Left lobe of liver (tissue), 2 donors: Measurements from ENCODE around the gene GCFC2. TPM values are rescaled to one million over a fixed set of nuclear protein-coding genes. Genes with fewer than 3 reads are reported as not detected.
A peak's percentile ranks its signal among the peaks of the same experiment; 100 is the strongest.

Source experiments
- ATAC-seq: fragments of 200-7000 bp; cut with Tn5 transposase; one replicate; pipeline ENCODE4 v1.9.1; 2020; ENCODE audit warnings: mild to moderate bottlenecking, moderate library complexity
- DNase-seq: peaks from one replicate; pipeline ENCODE4 v3.0.0-alpha.2; 2020; ENCODE audit warnings: low spot score
- total RNA-seq: library from RNA; stranded (reverse); gene quantifications from one replicate; pipeline ENCODE4 v1.2.1, GENCODE V29; 2021
- donor health status: DM: no; HTN: no; CAD: no; lungs with moderate emphysema.
- donor health status: DM: no; HTN: yes; CAD: no.

Gene GCFC2
- total RNA-seq, 1 donor from 2014 or later, result 17.8 TPM

- DNase-seq, result no peak
- no peak for ATAC-seq
Measured at GRCh38 chr2:75632813-75633212, 77.9 kb downstream of the GCFC2 start.

DNA sequence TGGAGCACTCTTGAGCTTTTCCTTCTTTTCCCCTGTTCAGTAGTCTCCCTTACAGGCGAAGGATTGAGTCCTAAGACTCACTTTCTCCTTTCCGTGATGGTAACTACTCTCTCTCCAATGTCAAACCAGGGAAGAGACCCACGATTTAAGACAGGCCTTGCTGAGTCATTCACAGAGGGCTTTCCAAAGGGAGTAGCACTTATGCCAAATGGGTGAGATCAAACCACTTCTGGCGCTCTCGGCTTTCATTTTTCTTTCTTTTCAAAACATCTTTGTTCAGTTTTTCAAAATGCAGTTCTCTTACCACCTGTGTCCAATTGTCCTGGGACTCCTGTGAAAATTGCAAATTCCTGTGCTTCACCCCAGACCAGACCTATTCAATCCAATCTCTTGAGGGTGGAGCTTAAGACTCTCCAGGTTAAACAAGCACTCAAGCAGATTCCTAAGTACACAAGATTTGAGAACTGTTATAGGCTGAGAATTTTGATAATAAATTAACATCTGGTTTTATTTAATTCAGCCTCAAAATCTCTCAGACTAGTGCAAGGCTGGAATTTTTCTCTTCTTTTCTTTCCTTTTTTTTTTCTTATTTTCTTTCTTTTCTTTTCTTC, 78.5 kb downstream of the GCFC2 start:
- no peak for ATAC-seq

GRCh38 chr2:75627902-75628504, 82.7 kb downstream of the GCFC2 start:
- DNase-seq, result peak; percentile 75
- peak; percentile 100 for ATAC-seq

More for the DNA sequence above, 78.5 kb downstream of the GCFC2 start:
- DNase-seq, result no peak

DNA sequence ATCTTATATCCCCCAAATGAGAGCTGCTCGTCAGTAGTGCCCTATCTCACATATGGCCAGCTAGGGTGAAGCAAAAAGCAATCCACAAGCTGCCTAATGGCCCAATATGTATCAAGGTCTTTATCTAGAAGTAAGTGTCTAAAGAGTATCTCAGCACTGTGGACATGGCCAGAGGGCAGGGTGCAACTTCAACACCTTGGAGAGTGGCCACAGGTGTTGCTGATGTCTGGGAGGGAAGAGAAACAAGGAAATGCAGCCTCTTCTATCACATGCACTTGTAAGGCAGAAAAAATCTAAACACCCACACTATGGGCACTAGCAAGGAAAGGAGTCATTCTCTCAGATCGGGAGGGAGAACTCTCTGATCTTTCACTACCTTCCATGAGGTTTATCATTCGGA, 87.8 kb downstream of the GCFC2 start:
- ATAC-seq, result no peak
- DNase-seq, result no peak

DNA sequence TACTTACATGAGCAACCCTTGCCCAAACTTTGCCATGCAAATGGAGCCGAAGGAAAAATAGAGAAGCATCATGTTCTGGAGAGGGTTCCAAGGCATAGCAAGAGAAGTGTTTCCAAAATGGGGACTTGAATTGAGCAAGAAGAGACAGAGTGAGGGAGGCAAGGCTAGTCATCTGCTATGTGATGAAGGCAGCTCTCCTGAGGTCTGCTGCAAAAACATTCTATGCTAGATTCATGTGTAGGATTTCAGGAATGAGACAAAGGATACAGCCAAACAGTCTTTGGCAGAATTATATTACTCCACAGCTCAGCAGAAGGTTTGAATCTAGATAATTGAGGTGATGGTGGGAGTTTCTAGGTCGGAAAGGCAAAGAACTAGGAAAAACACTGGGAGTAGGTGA, 88.2 kb downstream of the GCFC2 start:
- DNase-seq, result no peak
- ATAC-seq, result no peak

- ATAC-seq, result no peak
- DNase-seq, result no peak
Measured at GRCh38 chr2:75621228-75621627, 89.5 kb downstream of the GCFC2 start.

GRCh38 chr2:75619956-75620740, 90.6 kb downstream of the GCFC2 start:
- ATAC-seq (no peak), DNase-seq (no peak)

GRCh38 chr2:75616933-75617332, 93.8 kb downstream of the GCFC2 start:
- ATAC-seq (no peak), DNase-seq (no peak)

DNA sequence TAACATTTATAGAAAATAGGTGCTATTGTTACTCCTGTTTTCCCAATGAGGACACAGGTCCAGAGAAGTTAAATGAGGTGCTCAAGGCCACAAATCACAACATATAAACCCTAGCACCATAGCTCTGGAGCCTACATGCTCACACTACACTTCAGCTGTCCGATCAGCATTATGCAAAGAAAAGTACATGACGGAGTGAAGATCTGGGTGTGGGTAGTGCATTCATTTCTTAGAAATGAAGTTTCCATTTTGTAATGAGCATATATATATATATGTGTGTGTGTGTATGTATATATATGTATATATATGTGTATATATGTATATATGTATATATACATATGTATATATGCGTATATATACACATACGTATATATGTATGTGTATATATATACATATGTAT, 94.3 kb downstream of the GCFC2 start:
- no peak for DNase-seq
- no peak for ATAC-seq

DNA sequence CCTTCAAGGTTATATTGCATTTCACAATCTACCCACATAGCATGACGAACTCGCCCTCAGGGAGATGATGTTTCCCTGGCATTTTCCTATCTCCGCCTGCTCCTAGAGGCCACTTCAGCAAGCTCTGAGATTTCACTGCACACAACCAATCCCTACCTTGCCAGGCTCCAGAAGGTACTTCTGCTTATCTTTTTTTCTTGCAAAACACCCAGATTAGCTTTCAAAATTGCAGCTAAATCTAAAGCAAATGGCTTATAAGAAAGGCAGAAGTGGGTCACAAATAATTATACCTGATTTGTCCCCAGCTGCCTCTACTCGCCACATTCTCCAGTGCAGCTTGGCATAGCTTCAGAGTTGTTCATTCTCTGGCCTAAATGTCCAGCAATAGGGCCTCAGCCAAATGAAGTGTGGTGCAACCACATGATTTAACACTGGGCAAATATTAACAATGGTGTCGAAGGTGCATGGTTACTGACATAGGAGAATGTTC, 96.5 kb downstream of the GCFC2 start:
- ATAC-seq, result peak; percentile 98
- DNase-seq, result peak; percentile 67

- ATAC-seq, result no peak
- no peak for DNase-seq
Measured at GRCh38 chr2:75612862-75613243, 97.9 kb downstream of the GCFC2 start.

Other genes starting within 250 kb of the GCFC2 start
- gene EVA1A, start 150.0 kb downstream of the GCFC2 start, total RNA-seq, result 84.3 TPM
- gene MRPL19, start 64.1 kb downstream of the GCFC2 start, total RNA-seq, result 45.2 TPM